ENCODE data around the gene MYO1C. TPM values are rescaled to one million over a fixed set of nuclear protein-coding genes. Genes with fewer than 3 reads are reported as not detected.

Gene MYO1C
- total and polyA plus RNA-seq, 9 of the 15 experiments (the other 6 are each of a cell fraction or from before 2014, with no cell fraction given): 0.46 to 32.5 (median 11.6) TPM

- TF ChIP-seq BCLAF1 (IDR thresholded peaks at IDR 0.05; ENCODE audit: borderline replicate concordance in 1 of 2, control insufficient read depth in 1 of 2, low read depth in 2 of 2, low read length in 1 of 2) (0 out of 4 replicates have a peak, but pooled peaks of 1 of the 2 experiments have one; percentile 23), RREB1 (CRISPR knock-in tag; IDR thresholded peaks at IDR 0.05) (no peak; the same call in 1 of the 2 replicates), MAFG (tag; conservative IDR thresholded peaks at IDR 0.05) (no peak), ZNF24 (IDR thresholded peaks at IDR 0.05) (peak; percentile 7; the same call in 1 of the 2 replicates), NR2C2 (CRISPR knock-in tag; IDR thresholded peaks at IDR 0.05) (0 out of 2 replicates have a peak, but pooled peaks have one; percentile 22), NR2C2 (tag; IDR thresholded peaks at IDR 0.05) (peak; percentile 49; the same call in 1 of the 2 replicates), ATF1 (CRISPR knock-in tag; IDR thresholded peaks at IDR 0.05) (no peak), ATF1 (tag; IDR thresholded peaks at IDR 0.05) (peak; percentile 94), NKRF (IDR thresholded peaks at IDR 0.05; ENCODE audit: borderline replicate concordance) (no peak), ESRRA (IDR thresholded peaks at IDR 0.05; ENCODE audit: borderline replicate concordance, low read depth) (peak; percentile 25; the same call in 1 of the 2 replicates), ZBTB9 (CRISPR knock-in tag; IDR thresholded peaks at IDR 0.05) (0 out of 2 replicates have a peak, but pooled peaks have one; percentile 13), ZEB2 (IDR thresholded peaks at IDR 0.05) (no peak), SMARCA4 (IDR thresholded peaks at IDR 0.05) (no peak), STAG1 (CRISPR knock-in tag; IDR thresholded peaks at IDR 0.05; ENCODE audit: borderline replicate concordance) (peak; percentile 19; the same call in 1 of the 2 replicates), MTA3 (IDR thresholded peaks at IDR 0.05; ENCODE audit: borderline replicate concordance) (peak; percentile 26; the same call in 1 of the 2 replicates)
Measured at GRCh38 chr17:1455797-1456599, 36.5 kb downstream of the MYO1C start, which contains the start of gene CRK (continued).
